ENCODE data around the gene DIP2C.

DNA sequence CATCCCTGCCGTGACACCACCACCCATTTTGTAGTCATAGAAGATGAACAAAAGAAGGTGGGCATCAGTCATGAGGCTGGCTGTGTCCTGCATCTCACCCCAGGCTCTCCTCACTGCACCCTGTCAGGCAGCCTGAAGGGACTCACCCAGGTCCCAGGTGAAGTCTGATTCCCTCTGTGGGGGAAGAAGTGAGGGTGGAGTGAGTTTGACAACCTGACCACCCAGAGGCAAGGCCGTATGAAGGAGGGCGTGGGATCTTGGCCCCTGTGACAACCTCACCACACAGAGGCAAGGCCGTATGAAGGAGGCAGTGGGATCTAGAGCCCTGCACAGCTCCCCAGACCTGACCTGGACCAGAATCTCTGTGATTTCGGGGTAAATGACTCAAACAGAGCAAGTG lies 152.5 kb downstream of the DIP2C start:
- TF ChIP-seq SP1 (IDR thresholded peaks at IDR 0.05) (no peak), HDGF (IDR thresholded peaks at IDR 0.05; ENCODE audit: borderline replicate concordance) (no peak), FOXK2 (IDR thresholded peaks at IDR 0.05) (no peak), FOXA1 (IDR thresholded peaks at IDR 0.05) (no peak), L3MBTL2 (conservative IDR thresholded peaks at IDR 0.05) (no peak)

Measured in HEK293T (cell line).